Activated CD4-positive, alpha-beta T cell treated with anti-CD3 and anti-CD28 coated beads for 36 hours (primary cell): Measurements from ENCODE around the gene SLC2A6. TPM values are rescaled to one million over a fixed set of nuclear protein-coding genes. Genes with fewer than 3 reads are reported as not detected.
A peak's percentile ranks its signal among the peaks of the same experiment; 100 is the strongest.

ENCODE experiments used
- ATAC-seq: fragments of 200-7000 bp; cut with Tn5 transposase; one replicate; pipeline ENCODE4 v1.10.0; 2021; ENCODE audit warnings: mild to moderate bottlenecking, moderate library complexity
- CTCF ChIA-PET: fragments of 350-600 bp; sonication (Branson Sonifier 250); formaldehyde crosslinking; loops from one replicate; lab custom pipeline; 2021; ENCODE audit warnings: antibody characterized with exemption; lab: Charles Lee
- POLR2A ChIA-PET: fragments of 350-600 bp; sonication (Branson Sonifier 250); formaldehyde crosslinking; loops from one replicate; lab custom pipeline; 2021; ENCODE audit warnings: antibody characterized with exemption, inconsistent platforms; lab: Charles Lee
- DNase-seq: peaks from one replicate; pipeline ENCODE4 v3.0.0-alpha.2; 2020
- H3K27ac Mint-ChIP-seq: one replicate; pipeline ENCODE4 v1.8.0; 2021; ENCODE audit warnings: mixed read lengths
- H3K27me3 Mint-ChIP-seq: one replicate; pipeline ENCODE4 v1.8.0; 2021; ENCODE audit warnings: mixed read lengths
- H3K36me3 Mint-ChIP-seq: one replicate; pipeline ENCODE4 v1.8.0; 2021; ENCODE audit warnings: low read depth, mixed read lengths
- H3K4me1 Mint-ChIP-seq: one replicate; pipeline ENCODE4 v1.8.0; 2021; ENCODE audit warnings: mixed read lengths
- H3K4me3 Mint-ChIP-seq: one replicate; pipeline ENCODE4 v1.8.0; 2021; ENCODE audit warnings: mild to moderate bottlenecking, moderate library complexity, mixed read lengths
- H3K9me3 Mint-ChIP-seq: one replicate; pipeline ENCODE4 v1.8.0; 2021; ENCODE audit warnings: low read depth, mixed read lengths
- intact Hi-C, 2 experiments: fragments of 100-400 bp; cut with DNase I in 1 of 2; cut with micrococcal nuclease in 1 of 2; formaldehyde crosslinking; loops; one replicate each; pipeline versions ENCODE4 v1.14.2 to v1.15.1; 2022 to 2024; cut with DNase I, micrococcal nuclease
- total RNA-seq, 2 experiments: library from RNA; stranded (reverse); gene quantifications; one replicate each; pipeline ENCODE4 v1.2.3, GENCODE V29; 2021

The SLC2A6 gene
- total RNA-seq, 2 experiments from 2014 or later: 1.6 to 1.9 TPM

DNA sequence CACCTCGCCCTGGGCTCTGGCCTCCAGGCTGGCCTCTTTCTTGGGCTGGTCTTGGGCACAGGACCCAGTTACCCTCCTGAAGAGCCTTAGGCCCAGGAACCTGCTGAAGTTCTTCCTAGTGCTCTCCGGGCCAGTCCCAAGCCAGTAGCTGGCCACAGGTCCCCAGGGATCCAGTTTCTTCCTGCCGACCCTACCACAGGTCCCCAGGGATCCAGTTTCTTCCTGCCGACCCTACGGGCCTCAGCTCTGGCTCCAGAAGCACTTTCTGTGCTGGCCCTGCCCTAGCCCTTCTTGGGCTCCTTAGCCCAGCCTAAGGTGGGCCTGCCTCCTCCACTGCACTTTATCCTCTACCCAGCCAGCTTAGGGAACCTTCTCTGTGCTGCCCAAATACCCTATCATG is 37.3 kb downstream of the SLC2A6 start:
- ChIA-PET CTCF (no interaction called here), POLR2A (no interaction called here)
- Mint-ChIP-seq H3K4me3 (no peak overlapping the region), H3K9me3 (no peaks in the 10 kb centered on the region), H3K4me1 (no peaks in the 10 kb centered on the region), H3K27ac (no peak overlapping the region), H3K36me3 (no peaks in the 10 kb centered on the region), H3K27me3 (no peaks in the 10 kb centered on the region)
- DNase-seq: no peak
- ATAC-seq: no peak
- intact Hi-C loops: no loop called here

DNA sequence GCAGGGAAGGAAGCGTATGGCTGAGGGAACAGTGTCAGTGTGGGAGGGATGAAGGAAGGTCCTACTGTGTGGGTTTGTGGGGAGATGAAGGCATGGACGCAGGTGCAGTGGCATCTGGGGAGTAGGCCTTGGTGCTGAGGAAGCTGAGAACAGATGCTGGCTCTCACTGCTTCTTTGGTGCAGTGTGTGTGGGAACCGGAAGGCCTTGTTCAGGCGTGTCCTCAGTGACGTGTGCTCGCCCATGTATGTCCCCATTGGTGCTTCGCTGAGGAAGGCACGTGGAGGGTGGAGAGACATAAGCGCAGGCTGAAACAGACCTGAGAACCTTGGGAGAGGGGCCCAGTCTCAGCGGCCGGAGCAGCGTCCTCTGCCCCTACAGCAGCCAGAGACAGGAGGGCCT is 38.0 kb downstream of the SLC2A6 start:
- DNase-seq (no peak), ATAC-seq (peak; percentile 32)
- ChIA-PET POLR2A (no interaction called here), CTCF (no interaction called here)
- Mint-ChIP-seq H3K27ac (no peak overlapping the region), H3K4me3 (no peak overlapping the region), H3K4me1 (no peaks in the 10 kb centered on the region), H3K27me3 (no peaks in the 10 kb centered on the region), H3K9me3 (no peaks in the 10 kb centered on the region), H3K36me3 (no peaks in the 10 kb centered on the region)
- intact Hi-C loops: no loop called here

DNA sequence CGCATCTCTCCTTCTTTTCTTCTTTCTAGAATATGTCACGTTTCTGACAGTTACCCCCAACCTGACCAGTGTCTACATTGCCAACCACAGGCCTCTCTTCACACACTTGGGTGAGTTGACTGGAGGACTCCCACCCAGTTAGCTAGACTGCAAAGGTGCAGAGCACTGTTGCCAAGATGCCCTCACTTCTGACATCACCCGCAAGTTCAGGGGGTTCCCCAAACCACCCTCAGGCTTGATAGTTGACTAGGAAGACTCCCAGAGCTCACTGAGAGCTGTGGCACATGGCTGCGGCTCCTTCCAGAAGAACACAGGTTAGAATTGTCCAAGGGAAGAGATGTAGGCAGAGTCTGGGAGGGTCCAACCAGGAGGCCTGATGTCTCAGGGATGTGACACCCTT is 39.6 kb downstream of the SLC2A6 start:
- peak; percentile 68 for ATAC-seq
- ChIA-PET CTCF (interaction anchor here (1.0 kb wide), 1 partner anchor 201 kb away, joined by 3 read pairs; no protein-coding TSS in a partner anchor), POLR2A (no interaction called here)
- intact Hi-C loops: no loop called here
- no peaks in the 10 kb centered on the region for H3K9me3 Mint-ChIP-seq
- H3K27me3 Mint-ChIP-seq: no peaks in the 10 kb centered on the region
- no peak overlapping the region for H3K4me3 Mint-ChIP-seq
- no peak overlapping the region for H3K27ac Mint-ChIP-seq
- no peaks in the 10 kb centered on the region for H3K4me1 Mint-ChIP-seq
- peak; percentile 33 for DNase-seq
- H3K36me3 Mint-ChIP-seq: no peaks in the 10 kb centered on the region

DNA sequence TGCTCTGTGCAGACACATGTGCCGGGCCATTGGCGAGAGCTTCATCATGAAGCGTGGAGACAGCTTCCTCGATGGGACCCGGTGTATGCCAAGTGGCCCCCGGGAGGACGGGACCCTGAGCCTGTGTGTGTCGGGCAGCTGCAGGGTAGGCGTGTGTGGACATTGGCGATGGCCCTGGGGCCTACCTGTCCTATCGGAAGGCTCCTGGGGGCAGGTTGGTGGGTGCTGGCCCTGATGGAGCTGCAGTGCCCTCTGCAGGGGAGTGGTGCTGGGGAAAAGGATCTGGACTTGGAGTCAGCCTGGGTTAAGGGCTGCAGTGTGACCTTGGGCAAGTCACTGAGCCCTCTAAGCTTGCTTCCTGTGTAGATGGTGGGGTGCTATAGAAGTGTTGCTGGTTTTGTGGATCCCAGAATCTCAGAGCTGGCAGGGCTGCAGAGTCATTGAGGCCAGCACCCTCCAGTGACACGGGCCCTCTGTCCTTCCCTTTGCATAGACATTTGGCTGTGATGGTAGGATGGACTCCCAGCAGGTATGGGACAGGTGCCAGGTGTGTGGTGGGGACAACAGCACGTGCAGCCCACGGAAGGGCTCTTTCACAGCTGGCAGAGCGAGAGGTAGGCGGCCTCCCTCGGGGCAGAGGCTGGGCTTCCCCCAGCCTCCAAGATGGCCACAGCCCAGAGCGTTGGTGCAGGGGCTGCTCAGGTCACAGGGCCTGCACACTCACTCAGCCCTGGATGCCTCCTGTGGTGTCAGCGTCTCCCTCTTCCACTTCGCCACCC is 41.0 kb downstream of the SLC2A6 start:
- intact Hi-C loops: no loop called here
- ATAC-seq: peak; percentile 36
- peak; percentile 36 for DNase-seq
- Mint-ChIP-seq H3K36me3 (no peaks in the 10 kb centered on the region), H3K27me3 (no peaks in the 10 kb centered on the region), H3K27ac (no peak overlapping the region), H3K4me1 (no peaks in the 10 kb centered on the region), H3K9me3 (no peaks in the 10 kb centered on the region), H3K4me3 (no peak overlapping the region)
- ChIA-PET CTCF (no interaction called here), POLR2A (no interaction called here)

DNA sequence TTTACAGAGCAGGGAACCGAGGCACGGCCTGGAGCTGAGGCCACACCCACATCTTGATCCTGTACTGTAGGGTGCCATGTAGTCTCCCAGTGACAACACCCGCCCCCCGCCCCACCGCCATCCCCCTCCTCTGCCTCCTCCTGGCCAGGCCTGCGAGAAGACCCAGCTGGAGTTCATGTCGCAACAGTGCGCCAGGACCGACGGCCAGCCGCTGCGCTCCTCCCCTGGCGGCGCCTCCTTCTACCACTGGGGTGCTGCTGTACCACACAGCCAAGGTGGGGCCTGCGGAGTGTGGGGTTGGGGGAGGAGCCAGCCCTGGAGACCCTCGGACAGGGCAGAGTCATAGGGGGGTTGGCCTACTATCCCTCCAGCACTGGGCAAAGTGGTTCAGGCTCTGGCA is 42.2 kb downstream of the SLC2A6 start:
- no peaks in the 10 kb centered on the region for H3K9me3 Mint-ChIP-seq
- intact Hi-C loops: no loop called here
- ChIA-PET POLR2A (no interaction called here), CTCF (interaction anchor here (0.5 to 0.7 kb wide), 2 partner anchors 11 to 247 kb away, joined by 3 read pairs; no protein-coding TSS in a partner anchor)
- H3K4me3 Mint-ChIP-seq: no peak overlapping the region
- H3K4me1 Mint-ChIP-seq: no peaks in the 10 kb centered on the region
- no peak overlapping the region for H3K27ac Mint-ChIP-seq
- no peaks in the 10 kb centered on the region for H3K27me3 Mint-ChIP-seq
- DNase-seq (no peak), ATAC-seq (no peak)
- no peaks in the 10 kb centered on the region for H3K36me3 Mint-ChIP-seq

DNA sequence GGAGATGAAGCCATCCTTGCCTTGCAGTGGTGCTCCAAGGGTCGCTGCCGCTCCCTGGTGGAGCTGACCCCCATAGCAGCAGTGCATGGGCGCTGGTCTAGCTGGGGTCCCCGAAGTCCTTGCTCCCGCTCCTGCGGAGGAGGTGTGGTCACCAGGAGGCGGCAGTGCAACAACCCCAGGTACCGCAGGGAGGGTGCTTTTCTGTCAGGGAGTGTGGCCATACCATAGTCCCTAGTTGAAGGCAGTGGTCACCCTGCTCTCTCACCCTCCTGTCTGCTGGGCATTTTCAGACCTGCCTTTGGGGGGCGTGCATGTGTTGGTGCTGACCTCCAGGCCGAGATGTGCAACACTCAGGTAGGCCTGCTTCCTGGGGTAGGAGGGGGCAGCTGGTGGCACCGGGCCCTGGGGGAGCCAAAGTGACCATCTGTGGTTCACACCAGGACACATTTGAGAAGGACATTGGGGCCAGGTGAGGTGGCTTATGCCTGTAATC is 45.5 kb downstream of the SLC2A6 start:
- CTCF ChIA-PET: interaction anchor here (0.7 kb wide), 1 partner anchor 10 kb away, joined by 3 read pairs; no protein-coding TSS in a partner anchor
- intact Hi-C loops: no loop called here
- peaks cover 5% of the 10 kb centered on the region for H3K27me3 Mint-ChIP-seq
- no peaks in the 10 kb centered on the region for H3K9me3 Mint-ChIP-seq
- ATAC-seq (no peak), DNase-seq (no peak)
- no peak overlapping the region for H3K27ac Mint-ChIP-seq
- POLR2A ChIA-PET: no interaction called here
- no peaks in the 10 kb centered on the region for H3K4me1 Mint-ChIP-seq
- H3K36me3 Mint-ChIP-seq: no peaks in the 10 kb centered on the region
- no peak overlapping the region for H3K4me3 Mint-ChIP-seq

DNA sequence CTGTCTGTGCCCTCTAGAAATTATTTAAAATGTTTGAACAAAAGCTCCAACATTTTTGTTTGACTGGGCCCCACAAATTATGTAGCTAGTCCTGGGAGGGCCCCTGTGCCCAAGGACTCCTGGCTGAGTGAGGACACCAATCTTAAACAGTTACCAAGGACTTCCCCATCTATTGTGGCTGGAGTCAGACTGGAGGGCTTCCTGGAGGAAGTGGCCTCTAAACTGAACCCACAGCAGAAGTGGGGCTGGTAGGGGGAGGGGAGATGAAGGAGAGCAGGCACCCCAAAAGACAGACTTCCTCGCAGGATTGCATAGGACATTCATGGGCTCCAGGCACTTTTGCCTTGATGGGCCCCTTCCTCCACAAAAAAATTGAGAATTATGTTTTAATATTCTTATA is 48.7 kb downstream of the SLC2A6 start:
- H3K27ac Mint-ChIP-seq: no peak overlapping the region
- peaks cover 28% of the 10 kb centered on the region for H3K27me3 Mint-ChIP-seq
- CTCF ChIA-PET: interaction anchor here (0.6 kb wide), 1 partner anchor 18 kb away, joined by 3 read pairs; no protein-coding TSS in a partner anchor
- intact Hi-C loops: no loop called here
- peaks cover 3% of the 10 kb centered on the region for H3K4me1 Mint-ChIP-seq
- ATAC-seq (no peak), DNase-seq (no peak)
- no peaks in the 10 kb centered on the region for H3K9me3 Mint-ChIP-seq
- H3K36me3 Mint-ChIP-seq: no peaks in the 10 kb centered on the region
- POLR2A ChIA-PET: no interaction called here
- no peak overlapping the region for H3K4me3 Mint-ChIP-seq

DNA sequence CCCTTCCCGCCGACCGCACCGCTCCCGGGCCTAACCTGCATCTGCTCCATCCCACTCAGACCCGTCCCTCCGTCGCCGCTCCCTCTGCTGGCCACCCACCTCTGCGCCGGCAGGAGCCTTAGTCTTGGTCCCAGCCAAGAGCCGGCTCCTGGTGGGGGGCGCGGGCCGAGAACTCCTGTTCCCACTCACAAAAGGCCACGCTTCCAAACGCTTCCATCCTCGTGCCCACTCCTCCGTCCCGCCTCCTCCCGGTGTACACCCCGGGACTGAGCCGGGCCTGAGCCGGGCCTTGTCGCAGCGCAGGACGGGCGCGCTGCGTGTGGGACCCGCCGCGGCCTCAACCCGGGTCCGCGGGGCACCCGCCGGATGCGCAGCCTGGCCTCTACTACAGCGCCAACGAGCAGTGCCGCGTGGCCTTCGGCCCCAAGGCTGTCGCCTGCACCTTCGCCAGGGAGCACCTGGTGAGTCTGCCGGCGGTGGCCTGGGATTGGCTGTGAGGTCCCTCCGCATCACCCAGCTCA is 49.2 kb downstream of the SLC2A6 start:
- ATAC-seq (no peak), DNase-seq (peak; percentile 47)
- CTCF ChIA-PET: interaction anchor here (0.6 kb wide), 2 partner anchors 17 to 60 kb away, joined by 3 read pairs; no protein-coding TSS in a partner anchor
- Mint-ChIP-seq H3K36me3 (no peaks in the 10 kb centered on the region), H3K4me3 (no peak overlapping the region), H3K27me3 (peaks cover 29% of the 10 kb centered on the region), H3K4me1 (peaks cover 3% of the 10 kb centered on the region), H3K9me3 (no peaks in the 10 kb centered on the region), H3K27ac (no peak overlapping the region)
- POLR2A ChIA-PET: no interaction called here
- intact Hi-C loops: no loop called here

DNA sequence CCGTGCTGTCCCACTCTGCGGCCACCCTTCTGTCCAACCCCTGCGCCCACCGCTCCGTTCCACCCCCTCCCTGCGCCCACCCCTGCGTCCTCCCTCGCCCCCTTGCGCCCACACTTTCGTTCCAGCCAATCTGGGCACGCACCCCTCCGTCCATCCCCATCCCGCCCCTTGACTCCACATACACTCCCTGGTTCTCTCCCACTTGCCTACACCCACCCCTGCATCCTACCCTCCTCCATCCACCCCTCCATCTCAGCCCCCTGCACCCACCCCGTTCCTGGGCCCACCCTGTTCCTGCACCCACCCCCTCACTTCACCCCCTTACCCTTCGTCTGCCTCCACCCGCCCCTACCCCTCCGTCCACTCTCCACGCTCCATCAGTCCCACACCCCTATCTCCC is 49.7 kb downstream of the SLC2A6 start:
- H3K27ac Mint-ChIP-seq: no peak overlapping the region
- H3K27me3 Mint-ChIP-seq: peaks cover 32% of the 10 kb centered on the region
- DNase-seq (no peak), ATAC-seq (no peak)
- intact Hi-C loops: no loop called here
- H3K4me3 Mint-ChIP-seq: no peak overlapping the region
- CTCF ChIA-PET: no interaction called here
- H3K4me1 Mint-ChIP-seq: peaks cover 3% of the 10 kb centered on the region
- no peaks in the 10 kb centered on the region for H3K9me3 Mint-ChIP-seq
- POLR2A ChIA-PET: no interaction called here
- H3K36me3 Mint-ChIP-seq: no peaks in the 10 kb centered on the region

DNA sequence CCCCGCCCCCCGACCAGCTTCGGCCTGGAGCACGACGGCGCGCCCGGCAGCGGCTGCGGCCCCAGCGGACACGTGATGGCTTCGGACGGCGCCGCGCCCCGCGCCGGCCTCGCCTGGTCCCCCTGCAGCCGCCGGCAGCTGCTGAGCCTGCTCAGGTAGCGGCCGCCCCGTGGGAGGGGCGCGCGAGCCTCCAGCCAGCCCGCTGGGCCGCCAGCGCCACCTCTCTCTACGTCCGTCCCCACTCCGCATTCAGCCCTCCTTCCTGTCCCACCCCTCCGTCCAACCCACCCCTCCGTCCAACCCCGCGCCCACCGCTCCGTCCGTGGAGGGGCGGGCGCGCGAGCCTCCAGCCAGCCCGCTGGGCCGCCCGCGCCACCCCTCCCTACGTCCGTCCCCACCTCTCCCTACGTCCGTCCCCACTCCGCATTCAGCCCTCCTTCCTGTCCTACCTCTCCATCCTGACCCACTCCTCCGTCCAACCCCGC is 50.2 kb downstream of the SLC2A6 start:
- Mint-ChIP-seq H3K4me1 (peaks cover 3% of the 10 kb centered on the region), H3K4me3 (no peak overlapping the region), H3K27me3 (peaks cover 32% of the 10 kb centered on the region), H3K36me3 (no peaks in the 10 kb centered on the region), H3K27ac (no peak overlapping the region), H3K9me3 (no peaks in the 10 kb centered on the region)
- ChIA-PET POLR2A (no interaction called here), CTCF (no interaction called here)
- peak; percentile 23 for ATAC-seq
- DNase-seq: no peak
- intact Hi-C loops: no loop called here

DNA sequence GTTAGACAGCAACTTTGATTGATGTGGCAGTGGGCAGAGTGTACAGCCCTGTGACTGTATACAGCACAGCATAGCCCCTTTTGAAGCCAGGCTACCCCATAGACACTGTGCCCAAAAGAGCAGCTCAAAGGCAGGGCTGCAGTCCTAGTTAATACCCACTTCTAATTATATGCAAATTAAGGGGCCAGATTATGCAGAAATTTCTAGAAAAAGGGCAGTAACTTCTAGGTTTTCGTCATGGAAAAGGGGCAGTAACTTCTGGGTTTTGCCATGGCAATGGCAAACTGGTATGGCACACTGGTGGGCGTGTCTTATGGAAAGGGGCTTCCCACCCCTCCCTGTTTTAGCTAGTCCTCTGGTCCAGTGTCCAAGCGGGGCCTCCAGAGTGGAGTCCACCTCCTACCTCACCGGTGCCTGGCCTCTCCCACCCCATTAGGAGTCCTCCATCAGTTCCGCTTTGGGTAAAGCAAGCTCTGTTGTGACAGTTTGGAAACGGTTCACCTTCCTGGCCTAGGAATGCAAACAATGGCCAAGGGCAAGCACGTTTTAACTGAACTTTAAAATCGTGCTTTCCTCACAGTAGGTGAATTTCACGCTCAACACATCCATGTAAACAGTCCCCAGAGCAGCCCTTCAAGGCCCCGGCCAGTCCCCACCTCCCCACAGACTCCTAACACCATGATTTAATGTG is 51.1 kb downstream of the SLC2A6 start:
- H3K27ac Mint-ChIP-seq: no peak overlapping the region
- no peaks in the 10 kb centered on the region for H3K36me3 Mint-ChIP-seq
- peaks cover 32% of the 10 kb centered on the region for H3K27me3 Mint-ChIP-seq
- H3K9me3 Mint-ChIP-seq: no peaks in the 10 kb centered on the region
- DNase-seq (no peak), ATAC-seq (no peak)
- peaks cover 3% of the 10 kb centered on the region for H3K4me1 Mint-ChIP-seq
- POLR2A ChIA-PET: no interaction called here
- peak overlapping the region; percentile 28 for H3K4me3 Mint-ChIP-seq
- intact Hi-C loops: no loop called here
- CTCF ChIA-PET: no interaction called here
